Karpas-422 (cell line): ENCODE results near the gene HOXA2. TPM values are rescaled to one million over a fixed set of nuclear protein-coding genes. Genes with fewer than 3 reads are reported as not detected.

Experiments
- DNase-seq: peaks from one replicate; pipeline ENCODE4 v3.0.0-alpha.2; 2015
- H2AFZ ChIP-seq: fragments of 200-600 bp; sonication (generic); 2 replicates; pipeline ENCODE4 v1.6.1; 2014; ENCODE audit warnings: antibody characterized with exemption, low read length, mixed read lengths
- H3K27ac ChIP-seq: fragments of 200-600 bp; sonication (generic); 2 replicates; pipeline ENCODE4 v1.5.1; 2014; ENCODE audit warnings: mild to moderate bottlenecking, low read length, moderate library complexity
- H3K27me3 ChIP-seq: fragments of 200-600 bp; sonication (generic); 2 replicates; pipeline ENCODE4 v1.6.1; 2014; ENCODE audit warnings: low read length, mixed read lengths
- H3K36me3 ChIP-seq: fragments of 200-600 bp; sonication (generic); 2 replicates; pipeline ENCODE4 v1.6.1; 2014; ENCODE audit warnings: low read length, mixed read lengths; ENCODE audit not compliant: insufficient read depth
- H3K4me1 ChIP-seq: fragments of 200-600 bp; sonication (generic); 2 replicates; pipeline ENCODE4 v1.6.1; 2014; ENCODE audit warnings: mild to moderate bottlenecking, low read length, mixed read lengths
- H3K4me2 ChIP-seq: fragments of 200-600 bp; sonication (generic); 2 replicates; pipeline ENCODE4 v1.6.1; 2014; ENCODE audit warnings: low read length, low read depth, mild to moderate bottlenecking; ENCODE audit not compliant: poor library complexity, severe bottlenecking
- H3K4me3 ChIP-seq: fragments of 200-600 bp; sonication (generic); 2 replicates; pipeline ENCODE4 v1.5.1; 2014; ENCODE audit warnings: mild to moderate bottlenecking, antibody characterized with exemption, low read length, mixed read lengths
- H3K79me2 ChIP-seq: fragments of 200-600 bp; sonication (generic); 2 replicates; pipeline ENCODE4 v1.6.1; 2014; ENCODE audit warnings: mild to moderate bottlenecking, low read length, mixed read lengths
- H3K9ac ChIP-seq: fragments of 200-600 bp; sonication (generic); 2 replicates; pipeline ENCODE4 v1.6.0; 2014; ENCODE audit warnings: low read length
- H3K9me2 ChIP-seq: fragments of 200-600 bp; sonication (generic), shearing (Covaris generic); replicated peaks from 2 replicates; pipeline ENCODE4 v1.6.0; 2014; ENCODE audit warnings: mild to moderate bottlenecking, low read length, moderate library complexity; ENCODE audit not compliant: insufficient read depth
- H3K9me3 ChIP-seq: fragments of 300-700, 200-600 bp; sonication (generic); 2 replicates; pipeline ENCODE4 v1.6.1; 2014; ENCODE audit warnings: low read length, mixed read lengths
- H4K20me1 ChIP-seq: fragments of 200-600 bp; sonication (generic); 2 replicates; pipeline ENCODE4 v1.6.1; 2014; ENCODE audit warnings: mild to moderate bottlenecking, antibody characterized with exemption, low read length, low read depth; ENCODE audit not compliant: insufficient read depth
- total RNA-seq: library from RNA; depleted of rRNA; stranded (reverse); fragments of >200 nt; shearing (Covaris generic); gene quantifications from 2 replicates; pipeline ENCODE4 v1.2.3, GENCODE V29; 2014; ENCODE audit warnings: low replicate concordance

The HOXA2 gene
- total RNA-seq, 1 experiment from 2014 or later, result 0.41 TPM

- Histone ChIP-seq H3K9ac (no peak overlapping the region), H3K4me1 (no peaks in the 10 kb centered on the region), H3K27me3 (no peaks in the 10 kb centered on the region), H3K36me3 (peaks cover 10% of the 10 kb centered on the region; the same call in 1 of the 2 replicates), H3K4me3 (no peak overlapping the region), H3K4me2 (no peak overlapping the region), H3K27ac (no peak overlapping the region), H3K9me2 (no peaks in the 10 kb centered on the region), H3K9me3 (no peaks in the 10 kb centered on the region), H3K79me2 (peaks cover 18% of the 10 kb centered on the region; the same call in 1 of the 2 replicates), H4K20me1 (no peaks in the 10 kb centered on the region), H2AFZ (no peak overlapping the region)
- DNase-seq, result no peak
Observed at GRCh38 chr7:27138472-27138871, 36.0 kb upstream of the HOXA2 start.

DNA sequence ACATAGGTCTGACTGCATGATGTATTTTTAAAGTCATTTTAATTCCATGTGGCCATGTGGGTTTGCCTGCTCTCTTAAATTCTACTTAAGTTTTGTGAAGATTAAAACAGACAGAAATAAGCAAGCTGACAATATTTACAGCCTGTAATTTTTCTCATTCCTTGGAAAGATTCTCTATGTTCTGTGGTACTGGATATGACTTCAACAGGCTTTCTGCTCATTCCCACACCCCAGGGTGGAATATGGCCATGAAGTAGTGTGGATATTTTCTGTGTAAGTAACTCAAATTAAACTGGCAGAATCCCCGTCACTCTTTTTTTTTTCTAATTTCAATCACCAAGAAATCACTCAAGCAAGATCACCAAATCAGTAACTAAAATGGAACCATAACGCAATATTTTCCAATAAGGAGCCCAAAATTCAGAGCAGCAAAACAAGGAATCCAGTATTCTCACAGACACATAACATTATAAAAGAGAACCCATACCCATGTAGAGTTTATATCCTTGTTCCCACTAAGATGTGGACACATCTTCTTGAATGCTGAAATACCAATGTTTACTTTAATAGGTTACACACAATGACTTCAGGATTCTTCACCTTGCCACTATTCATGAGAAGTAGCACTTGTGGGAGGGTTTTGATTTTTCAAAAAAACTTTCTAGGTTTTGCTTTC, 35.3 kb upstream of the HOXA2 start:
- Histone ChIP-seq H3K4me2 (no peak overlapping the region), H3K36me3 (peaks cover 10% of the 10 kb centered on the region; the same call in 1 of the 2 replicates), H4K20me1 (no peaks in the 10 kb centered on the region), H2AFZ (no peak overlapping the region), H3K9ac (no peak overlapping the region), H3K4me1 (no peaks in the 10 kb centered on the region), H3K27me3 (no peaks in the 10 kb centered on the region), H3K4me3 (no peak overlapping the region), H3K9me3 (no peaks in the 10 kb centered on the region), H3K79me2 (peaks cover 21% of the 10 kb centered on the region; the same call in 1 of the 2 replicates), H3K9me2 (no peaks in the 10 kb centered on the region), H3K27ac (no peak overlapping the region)
- DNase-seq, result no peak

- no peaks in the 10 kb centered on the region for H3K9me3 ChIP-seq
- H3K27ac ChIP-seq, result no peak overlapping the region
- no peak overlapping the region for H3K4me3 ChIP-seq
- H3K36me3 ChIP-seq, result peaks cover 10% of the 10 kb centered on the region; the same call in 1 of the 2 replicates
- peaks cover 21% of the 10 kb centered on the region; the same call in 1 of the 2 replicates for H3K79me2 ChIP-seq
- H3K9ac ChIP-seq, result no peak overlapping the region
- no peaks in the 10 kb centered on the region for H3K9me2 ChIP-seq
- H4K20me1 ChIP-seq, result no peaks in the 10 kb centered on the region
- H3K4me1 ChIP-seq, result no peaks in the 10 kb centered on the region
- no peak overlapping the region for H3K4me2 ChIP-seq
- no peak overlapping the region for H2AFZ ChIP-seq
- no peak for DNase-seq
- no peaks in the 10 kb centered on the region for H3K27me3 ChIP-seq
Observed at GRCh38 chr7:27134392-27134791, 31.9 kb upstream of the HOXA2 start.

DNA sequence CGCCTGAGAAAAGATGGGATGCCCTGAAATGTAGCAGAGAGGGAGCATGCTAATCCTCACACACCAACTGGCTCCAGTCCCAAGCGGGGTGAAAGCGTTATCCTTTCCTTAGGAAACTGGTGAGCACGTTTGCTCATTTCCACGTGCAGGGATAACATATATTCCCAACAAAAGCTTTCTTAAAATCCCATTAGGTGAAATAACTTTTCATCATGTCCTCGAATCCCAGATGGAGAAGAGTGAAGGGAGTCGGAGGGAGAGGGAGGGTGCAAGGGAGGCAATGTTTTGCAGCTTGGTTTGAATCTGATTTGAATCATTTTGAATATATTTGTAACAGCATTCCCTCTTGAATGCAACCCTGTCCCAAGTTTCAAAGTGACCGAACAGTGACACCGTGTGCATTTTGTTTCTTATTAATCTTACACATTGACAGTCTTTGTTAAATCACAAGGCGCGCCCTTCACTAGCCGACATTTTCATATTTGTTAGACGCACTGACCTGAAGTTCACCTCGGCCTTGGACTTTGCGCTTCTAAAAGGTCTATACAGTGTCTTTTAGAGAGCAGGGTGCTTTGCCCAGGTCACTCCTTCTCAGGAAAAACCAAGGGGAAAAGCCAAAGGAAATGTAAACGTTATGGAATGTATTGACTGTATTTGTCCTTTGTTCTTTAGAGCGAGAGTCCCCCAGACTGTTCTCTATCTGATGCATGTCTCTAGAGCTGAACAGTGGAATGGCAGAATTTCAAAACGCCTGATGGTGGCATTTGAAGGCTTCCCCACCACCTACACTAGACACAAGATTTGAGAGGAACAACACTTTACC, 31.1 kb upstream of the HOXA2 start:
- Histone ChIP-seq H3K79me2 (peaks cover 21% of the 10 kb centered on the region; the same call in 1 of the 2 replicates), H4K20me1 (no peaks in the 10 kb centered on the region), H3K9me3 (no peaks in the 10 kb centered on the region), H3K9ac (no peak overlapping the region), H2AFZ (no peak overlapping the region), H3K4me2 (no peak overlapping the region), H3K36me3 (peaks cover 10% of the 10 kb centered on the region; the same call in 1 of the 2 replicates), H3K9me2 (no peaks in the 10 kb centered on the region), H3K27ac (no peak overlapping the region), H3K27me3 (no peaks in the 10 kb centered on the region), H3K4me1 (no peaks in the 10 kb centered on the region), H3K4me3 (no peak overlapping the region)
- DNase-seq, result no peak

DNA sequence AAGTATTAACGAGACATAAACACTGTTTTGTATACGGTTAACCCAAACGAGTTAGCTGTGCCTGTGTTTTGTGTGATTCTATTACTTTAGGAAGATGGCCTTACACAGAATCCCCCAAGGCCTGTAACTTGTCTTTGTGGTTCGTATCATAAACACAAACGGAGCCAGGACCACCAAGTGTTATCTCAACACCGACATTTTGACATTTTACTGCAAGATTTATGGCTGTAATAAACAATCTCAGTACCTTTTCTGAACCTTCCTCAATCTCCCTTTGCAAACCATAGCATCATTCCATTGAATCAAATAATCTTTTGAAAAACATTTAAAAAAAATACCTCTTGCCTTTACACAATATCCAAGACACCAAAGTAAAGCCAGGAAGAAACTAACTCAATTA, 30.5 kb upstream of the HOXA2 start:
- Histone ChIP-seq H3K9ac (no peak overlapping the region), H3K79me2 (peaks cover 21% of the 10 kb centered on the region; the same call in 1 of the 2 replicates), H3K4me1 (peaks cover 3% of the 10 kb centered on the region), H3K9me2 (no peaks in the 10 kb centered on the region), H4K20me1 (no peaks in the 10 kb centered on the region), H3K4me3 (no peak overlapping the region), H3K9me3 (no peaks in the 10 kb centered on the region), H3K27ac (no peak overlapping the region), H2AFZ (no peak overlapping the region), H3K27me3 (no peaks in the 10 kb centered on the region), H3K36me3 (peaks cover 4% of the 10 kb centered on the region; the same call in 1 of the 2 replicates), H3K4me2 (no peak overlapping the region)
- DNase-seq, result no peak

GRCh38 chr7:27132214-27132613, 29.7 kb upstream of the HOXA2 start:
- no peak for DNase-seq
- Histone ChIP-seq H3K9me3 (no peaks in the 10 kb centered on the region), H3K36me3 (no peaks in the 10 kb centered on the region), H3K4me1 (peaks cover 9% of the 10 kb centered on the region), H3K27me3 (no peaks in the 10 kb centered on the region), H3K79me2 (peaks cover 19% of the 10 kb centered on the region; the same call in 1 of the 2 replicates), H3K27ac (no peak overlapping the region), H3K4me2 (no peak overlapping the region), H2AFZ (no peak overlapping the region), H3K9me2 (no peaks in the 10 kb centered on the region), H3K4me3 (no peak overlapping the region), H3K9ac (no peak overlapping the region), H4K20me1 (no peaks in the 10 kb centered on the region)

- H3K79me2 ChIP-seq, result peaks cover 19% of the 10 kb centered on the region; the same call in 1 of the 2 replicates
- no peak overlapping the region for H3K9ac ChIP-seq
- H2AFZ ChIP-seq, result no peak overlapping the region
- no peaks in the 10 kb centered on the region for H3K9me3 ChIP-seq
- no peak overlapping the region for H3K4me2 ChIP-seq
- no peak overlapping the region for H3K27ac ChIP-seq
- H4K20me1 ChIP-seq, result no peaks in the 10 kb centered on the region
- no peaks in the 10 kb centered on the region for H3K36me3 ChIP-seq
- DNase-seq, result no peak
- no peaks in the 10 kb centered on the region for H3K9me2 ChIP-seq
- H3K27me3 ChIP-seq, result no peaks in the 10 kb centered on the region
- H3K4me1 ChIP-seq, result peaks cover 9% of the 10 kb centered on the region
- no peak overlapping the region for H3K4me3 ChIP-seq
Observed at GRCh38 chr7:27131390-27131819, 28.9 kb upstream of the HOXA2 start.
